Caco-2 (cell line): ENCODE data around the gene PROZ. TPM values are rescaled to one million over a fixed set of nuclear protein-coding genes. Genes with fewer than 3 reads are reported as not detected.
"Not testable (repeated sequence)": the region's sequence is repeated elsewhere in the genome, so short reads cannot be mapped to it uniquely, and the experiment has no call there.

Experiments used
- BruUV-seq: library from RNA; stranded (reverse); fragments of 400-500 nt; replicated peaks from 2 replicates; lab custom pipeline; 2021; lab: Mats Ljungman, UMichigan
- CTCF ChIA-PET: fragments of 300-600 bp; sonication (Branson Sonifier 250); formaldehyde crosslinking; loops from one replicate; lab custom pipeline; 2022; ENCODE audit warnings: antibody characterized with exemption; lab: Charles Lee
- POLR2A ChIA-PET: fragments of 300-600 bp; sonication (Branson Sonifier 250); formaldehyde crosslinking; loops from one replicate; lab custom pipeline; 2022; ENCODE audit warnings: antibody characterized with exemption; lab: Charles Lee
- DNase-seq, 2 experiments: peaks; one replicate each; pipeline versions ENCODE4 v3.0.0 to v3.0.0-alpha.2; 2020 to 2022
- H3K27me3 ChIP-seq: replicated peaks from 2 replicates; pipeline ENCODE4 v1.6.0; 2011; ENCODE audit warnings: low read length; ENCODE audit not compliant: control insufficient read depth, insufficient read depth
- H3K36me3 ChIP-seq: 2 replicates; pipeline ENCODE4 v1.5.1; 2011; ENCODE audit warnings: low read length; ENCODE audit not compliant: control insufficient read depth, insufficient read depth
- H3K4me1 ChIP-seq: fragments of 250-450 bp; sonication (Bioruptor Pico); 2 replicates; pipeline ENCODE4 v1.5.1; 2020; ENCODE audit warnings: mild to moderate bottlenecking
- H3K4me3 ChIP-seq: 2 replicates; pipeline ENCODE4 v1.5.1; 2011; ENCODE audit warnings: low read depth, mild to moderate bottlenecking, control low read depth, low read length
- H3K9me3 ChIP-seq: fragments of 250-450 bp; sonication (Bioruptor Pico); 2 replicates; pipeline ENCODE4 v1.5.1; 2020; ENCODE audit warnings: mild to moderate bottlenecking, moderate library complexity
- H3K27ac Mint-ChIP-seq: one replicate; pipeline ENCODE4 v1.8.0; 2022; ENCODE audit warnings: mixed read lengths; ENCODE audit not compliant: unreplicated experiment
- H3K27me3 Mint-ChIP-seq: one replicate; pipeline ENCODE4 v1.8.0; 2022; ENCODE audit warnings: mixed read lengths; ENCODE audit not compliant: insufficient read depth, unreplicated experiment
- H3K36me3 Mint-ChIP-seq: one replicate; pipeline ENCODE4 v1.8.0; 2022; ENCODE audit warnings: mild to moderate bottlenecking, mixed read lengths; ENCODE audit not compliant: insufficient read depth, unreplicated experiment
- H3K4me1 Mint-ChIP-seq: one replicate; pipeline ENCODE4 v1.8.0; 2022; ENCODE audit warnings: low read depth, mixed read lengths; ENCODE audit not compliant: unreplicated experiment
- H3K4me3 Mint-ChIP-seq: one replicate; pipeline ENCODE4 v1.8.0; 2022; ENCODE audit warnings: mild to moderate bottlenecking, moderate library complexity, mixed read lengths; ENCODE audit not compliant: unreplicated experiment
- H3K9me3 Mint-ChIP-seq: one replicate; pipeline ENCODE4 v1.8.0; 2022; ENCODE audit warnings: mixed read lengths; ENCODE audit not compliant: unreplicated experiment
- CTCF ChIP-seq, 2 experiments: fragments of 200-600 bp in 1 of 2; IDR thresholded peaks; 1 replicate in 1 of 2; 2 replicates in 1 of 2; pipeline versions ENCODE4 v1.5.1 to v1.8.0; 2011 to 2022; ENCODE audit warnings: antibody characterized with exemption in 1 of 2, control low read depth in 1 of 2, inconsistent platforms in 1 of 2, low read depth in 1 of 2, low read length in 1 of 2, mild to moderate bottlenecking in 1 of 2, moderate library complexity in 1 of 2; ENCODE audit not compliant: insufficient read depth in 1 of 2, severe bottlenecking in 1 of 2, unreplicated experiment in 1 of 2
- intact Hi-C: fragments of 100-400 bp; cut with micrococcal nuclease; formaldehyde crosslinking; loops from one replicate; pipeline ENCODE4 v1.10.0; 2022; ENCODE audit not compliant: unreplicated experiment
- total RNA-seq: library from RNA; stranded (reverse); gene quantifications from 2 replicates; pipeline ENCODE4 v1.2.3, GENCODE V29; 2022

The PROZ gene
- total RNA-seq, 1 experiment from 2014 or later = not detected

GRCh38 chr13:113110048-113110851, 48.2 kb upstream of the PROZ start:
- H3K4me1 Mint-ChIP-seq = no peaks in the 10 kb centered on the region
- peaks cover 15% of the 10 kb centered on the region for H3K36me3 Mint-ChIP-seq
- ChIA-PET POLR2A (no interaction called here), CTCF (no interaction called here)
- H3K27me3 Mint-ChIP-seq = no peaks in the 10 kb centered on the region
- H3K9me3 Mint-ChIP-seq = no peaks in the 10 kb centered on the region
- Histone ChIP-seq H3K27me3 (no peaks in the 10 kb centered on the region), H3K4me1 (peaks cover 6% of the 10 kb centered on the region), H3K9me3 (peaks cover 8% of the 10 kb centered on the region; the same call in 1 of the 2 replicates), H3K36me3 (no peaks in the 10 kb centered on the region), H3K4me3 (no peak overlapping the region)
- H3K4me3 Mint-ChIP-seq = no peak overlapping the region
- intact Hi-C loops = no loop called here
- DNase-seq = peak in 1 of 2 experiments; percentile 32
- no peak for TF ChIP-seq CTCF (IDR thresholded peaks at IDR 0.05; ENCODE audit: insufficient read depth in 1 of 2, low read depth in 1 of 2, low read length in 1 of 2, severe bottlenecking in 1 of 2, unreplicated experiment in 1 of 2)
- H3K27ac Mint-ChIP-seq = no peak overlapping the region
- BruUV-seq = no TSS peak

- POLR2A ChIA-PET = no interaction called here
- DNase-seq = peak in 1 of 2 experiments; percentile 26
- no peaks in the 10 kb centered on the region for H3K4me1 Mint-ChIP-seq
- no peak for TF ChIP-seq CTCF (IDR thresholded peaks at IDR 0.05; ENCODE audit: insufficient read depth in 1 of 2, low read depth in 1 of 2, low read length in 1 of 2, severe bottlenecking in 1 of 2, unreplicated experiment in 1 of 2)
- Histone ChIP-seq H3K27me3 (no peaks in the 10 kb centered on the region), H3K4me1 (peaks cover 3% of the 10 kb centered on the region; the same call in 1 of the 2 replicates), H3K4me3 (no peak overlapping the region), H3K9me3 (peaks cover 8% of the 10 kb centered on the region; the same call in 1 of the 2 replicates), H3K36me3 (no peaks in the 10 kb centered on the region)
- H3K27ac Mint-ChIP-seq = no peak overlapping the region
- H3K9me3 Mint-ChIP-seq = no peaks in the 10 kb centered on the region
- H3K36me3 Mint-ChIP-seq = peaks cover 8% of the 10 kb centered on the region
- no TSS peak for BruUV-seq
- H3K4me3 Mint-ChIP-seq = no peak overlapping the region
- intact Hi-C loops = no loop called here
- CTCF ChIA-PET = no interaction called here
- no peaks in the 10 kb centered on the region for H3K27me3 Mint-ChIP-seq
These were observed 47.6 kb upstream of the PROZ start for GRCh38 chr13:113110852-113111315.

- CTCF ChIA-PET, DNase-seq: not testable (repeated sequence)
These were observed 46.6 kb upstream of the PROZ start for GRCh38 chr13:113111821-113112220.

GRCh38 chr13:113112475-113112874, 46.0 kb upstream of the PROZ start:
- H3K4me1 ChIP-seq, H3K4me3 Mint-ChIP-seq, H3K36me3 ChIP-seq, H3K4me1 Mint-ChIP-seq, H3K9me3 ChIP-seq, H3K27ac Mint-ChIP-seq, H3K27me3 Mint-ChIP-seq, H3K4me3 ChIP-seq, CTCF ChIA-PET, H3K9me3 Mint-ChIP-seq, POLR2A ChIA-PET, intact Hi-C loops, H3K36me3 Mint-ChIP-seq, DNase-seq, H3K27me3 ChIP-seq, BruUV-seq: not testable (repeated sequence)

More at GRCh38 chr13:113111821-113112220, 46.6 kb upstream of the PROZ start:
- H3K36me3 Mint-ChIP-seq, POLR2A ChIA-PET, H3K4me1 Mint-ChIP-seq, BruUV-seq, H3K4me3 Mint-ChIP-seq, H3K9me3 ChIP-seq, intact Hi-C loops, H3K27ac Mint-ChIP-seq, H3K4me1 ChIP-seq, H3K27me3 Mint-ChIP-seq, H3K27me3 ChIP-seq, H3K36me3 ChIP-seq, H3K9me3 Mint-ChIP-seq, H3K4me3 ChIP-seq: not testable (repeated sequence)
